Measurements from ENCODE around the gene MFAP4. TPM values are rescaled to one million over a fixed set of nuclear protein-coding genes. Genes with fewer than 3 reads are reported as not detected.
"Not testable (repeated sequence)": the region's sequence is repeated elsewhere in the genome, so short reads cannot be mapped to it uniquely, and the experiment has no call there.

MFAP4 gene
- total and polyA plus RNA-seq, 10 donors, result 10.1 to 48.4 (median 19.9) TPM

DNA sequence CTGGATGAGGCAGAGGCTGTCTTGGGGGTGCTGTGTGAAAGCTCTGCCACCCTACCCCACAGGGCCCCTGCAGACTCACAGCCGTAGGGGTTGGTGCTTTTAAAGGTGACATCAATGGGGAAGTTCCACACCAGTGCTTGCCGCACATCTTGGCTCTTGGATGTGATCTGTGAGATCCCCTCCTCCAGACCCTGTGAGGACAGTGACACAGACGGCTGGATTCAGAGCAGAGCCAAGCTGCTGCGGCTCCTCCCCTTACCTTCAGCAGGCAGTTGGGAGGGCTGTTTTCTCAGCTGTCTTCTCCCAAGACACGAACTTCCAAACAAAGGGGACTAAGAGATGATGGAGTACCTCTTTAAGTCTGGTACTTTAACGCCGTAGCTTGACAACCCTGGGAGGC is 29.2 kb downstream of the MFAP4 start:
- no peak for DNase-seq
- H3K36me3 ChIP-seq, result no peaks in the 10 kb centered on the region
- peaks cover 6 to 12% (median 10%) of the 10 kb centered on the region in 6 donors for H3K4me1 ChIP-seq
- no peak overlapping the region for H3K4me3 ChIP-seq
- peaks cover 0 to 7% (median 0%) of the 10 kb centered on the region in 7 donors for H3K27me3 ChIP-seq (replicated peaks in 1 of 7)
- TF ChIP-seq POLR2A (IDR thresholded peaks at IDR 0.05) (no peak), POLR2AphosphoS5 (IDR thresholded peaks at IDR 0.05) (no peak)
- TF ChIP-seq, protein P1, sequence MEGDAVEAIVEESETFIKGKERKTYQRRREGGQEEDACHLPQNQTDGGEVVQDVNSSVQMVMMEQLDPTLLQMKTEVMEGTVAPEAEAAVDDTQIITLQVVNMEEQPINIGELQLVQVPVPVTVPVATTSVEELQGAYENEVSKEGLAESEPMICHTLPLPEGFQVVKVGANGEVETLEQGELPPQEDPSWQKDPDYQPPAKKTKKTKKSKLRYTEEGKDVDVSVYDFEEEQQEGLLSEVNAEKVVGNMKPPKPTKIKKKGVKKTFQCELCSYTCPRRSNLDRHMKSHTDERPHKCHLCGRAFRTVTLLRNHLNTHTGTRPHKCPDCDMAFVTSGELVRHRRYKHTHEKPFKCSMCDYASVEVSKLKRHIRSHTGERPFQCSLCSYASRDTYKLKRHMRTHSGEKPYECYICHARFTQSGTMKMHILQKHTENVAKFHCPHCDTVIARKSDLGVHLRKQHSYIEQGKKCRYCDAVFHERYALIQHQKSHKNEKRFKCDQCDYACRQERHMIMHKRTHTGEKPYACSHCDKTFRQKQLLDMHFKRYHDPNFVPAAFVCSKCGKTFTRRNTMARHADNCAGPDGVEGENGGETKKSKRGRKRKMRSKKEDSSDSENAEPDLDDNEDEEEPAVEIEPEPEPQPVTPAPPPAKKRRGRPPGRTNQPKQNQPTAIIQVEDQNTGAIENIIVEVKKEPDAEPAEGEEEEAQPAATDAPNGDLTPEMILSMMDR (IDR thresholded peaks at IDR 0.05 in 8 of 11, conservative IDR thresholded peaks at IDR 0.05 in 3 of 11), result no peak
- intact Hi-C loops (cut with DNase I; ENCODE audit: low total_unique reads), result no loop called here
- H3K9me3 ChIP-seq, result no peaks in the 10 kb centered on the region
- 85 to 90% (median 87%) methylated on average over 7 of the region's 7 CpGs for WGBS, 5 donors
- H3K27ac ChIP-seq, result no peak overlapping the region

DNA sequence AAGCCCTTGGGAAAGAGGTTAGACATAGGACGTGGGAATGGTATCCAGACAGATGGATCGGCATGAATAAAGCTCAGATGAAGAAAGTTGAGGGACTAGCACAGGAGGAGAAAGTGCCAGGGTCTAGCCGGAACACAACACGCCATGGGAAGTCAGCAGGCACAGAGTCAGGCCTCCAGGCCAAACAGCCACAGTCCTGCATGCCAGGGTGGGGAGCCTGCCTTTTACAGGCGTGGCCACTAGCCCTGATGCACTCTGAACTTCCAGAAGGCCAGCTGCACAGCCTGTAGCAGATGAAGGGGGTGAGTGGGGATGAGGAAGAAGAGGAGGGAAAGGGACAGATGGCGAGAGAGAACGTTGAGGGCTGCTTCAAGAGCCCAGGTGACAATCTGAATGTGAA is 29.6 kb downstream of the MFAP4 start:
- DNase-seq, result no peak
- WGBS, 5 donors, result 85 to 94% (median 86%) methylated on average over 7 of the region's 7 CpGs

DNA sequence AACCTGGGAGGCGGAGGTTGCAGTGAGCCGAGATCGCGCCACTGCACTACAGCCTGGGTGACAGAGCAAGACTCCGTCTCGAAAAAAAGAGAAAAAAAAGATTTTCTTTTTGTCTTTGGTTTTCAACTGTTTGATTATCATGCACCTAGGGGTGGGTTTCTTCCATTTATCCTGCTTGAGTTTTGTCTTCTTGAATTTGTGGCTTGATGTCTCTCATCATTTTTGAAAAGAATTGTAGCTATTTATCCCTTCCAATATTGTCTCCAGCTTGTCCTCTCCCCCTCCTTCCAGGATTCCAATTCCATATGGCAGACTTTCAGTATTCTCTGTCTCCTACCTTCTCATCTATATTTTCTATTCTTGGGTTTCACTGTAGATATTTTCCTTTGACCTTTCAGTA is 32.2 kb downstream of the MFAP4 start:
- H3K27ac ChIP-seq, result no peak overlapping the region
- no peak overlapping the region for H3K4me3 ChIP-seq
- H3K9me3 ChIP-seq, result no peaks in the 10 kb centered on the region
- TF ChIP-seq POLR2AphosphoS5 (IDR thresholded peaks at IDR 0.05), result no peak
- TF ChIP-seq, protein P1 (IDR thresholded peaks at IDR 0.05 in 8 of 11, conservative IDR thresholded peaks at IDR 0.05 in 3 of 11), result no peak
- TF ChIP-seq POLR2A (IDR thresholded peaks at IDR 0.05), result no peak
- intact Hi-C loops (cut with DNase I; ENCODE audit: low total_unique reads), result no loop called here
- no peaks in the 10 kb centered on the region for H3K27me3 ChIP-seq (replicated peaks in 1 of 7)
- no peak for DNase-seq
- H3K4me1 ChIP-seq, result no peaks in the 10 kb centered on the region
- WGBS, 5 donors, result 77 to 94% (median 80%) methylated on average over 6 of the region's 6 CpGs
- H3K36me3 ChIP-seq, result no peaks in the 10 kb centered on the region

More for the DNA sequence above, 29.6 kb downstream of the MFAP4 start:
- Histone ChIP-seq H3K27ac (no peak overlapping the region), H3K36me3 (no peaks in the 10 kb centered on the region), H3K9me3 (no peaks in the 10 kb centered on the region), H3K4me1 (peaks cover 6 to 10% (median 8%) of the 10 kb centered on the region in 6 donors), H3K27me3 (replicated peaks in 1 of 7) (peaks cover 0 to 7% (median 0%) of the 10 kb centered on the region in 7 donors), H3K4me3 (no peak overlapping the region)
- TF ChIP-seq POLR2AphosphoS5 (IDR thresholded peaks at IDR 0.05) (no peak), POLR2A (IDR thresholded peaks at IDR 0.05) (no peak)
- TF ChIP-seq, protein P1 (IDR thresholded peaks at IDR 0.05 in 8 of 11, conservative IDR thresholded peaks at IDR 0.05 in 3 of 11), result no peak
- intact Hi-C loops (cut with DNase I; ENCODE audit: low total_unique reads), result no loop called here

DNA sequence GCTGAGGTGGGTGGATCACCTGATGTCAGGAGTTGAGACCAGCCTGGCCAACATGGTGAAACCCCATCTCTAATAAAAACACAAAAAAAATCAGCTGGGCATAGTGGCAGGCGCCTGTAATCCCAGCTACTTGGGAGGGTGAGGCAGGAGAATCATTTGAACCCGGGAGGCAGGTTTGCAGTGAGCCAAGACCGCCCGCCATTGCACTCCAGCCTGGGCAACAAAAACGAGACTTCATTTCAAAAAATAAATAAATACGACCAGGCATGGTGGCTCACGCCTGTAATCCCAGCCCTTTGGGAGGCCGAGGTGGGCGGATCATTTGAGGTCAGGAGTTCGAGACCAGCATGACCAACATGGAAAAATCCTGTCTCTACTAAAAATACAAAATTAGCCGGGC is 33.6 kb downstream of the MFAP4 start:
- H3K4me1 ChIP-seq; intact Hi-C loops (cut with DNase I; ENCODE audit: low total_unique reads); H3K36me3 ChIP-seq; H3K4me3 ChIP-seq; H3K27ac ChIP-seq; H3K27me3 ChIP-seq (replicated peaks in 1 of 7); DNase-seq; H3K9me3 ChIP-seq: not testable (repeated sequence)
- 92 to 96% (median 95%) methylated on average over 11 of the region's 11 CpGs for WGBS, 5 donors

DNA sequence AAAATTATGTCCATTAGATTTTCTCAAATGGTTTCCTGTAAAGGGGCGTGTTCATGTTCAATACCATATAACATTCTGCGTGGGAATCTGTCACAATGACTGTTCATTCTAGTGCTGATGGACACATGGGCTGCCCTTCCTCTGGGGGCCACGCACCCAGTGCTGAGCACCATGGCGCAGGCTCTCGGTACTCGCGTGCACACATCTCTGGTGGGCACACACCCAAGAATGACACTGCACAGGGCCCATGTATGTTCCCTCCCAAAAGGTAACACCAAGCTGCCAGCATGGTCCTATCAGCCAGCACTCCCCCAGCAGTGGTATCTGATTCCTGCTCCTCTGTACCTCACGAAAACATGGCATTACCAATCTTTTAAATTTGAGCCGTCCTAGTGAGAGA is 38.2 kb downstream of the MFAP4 start:
- H3K9me3 ChIP-seq, result no peaks in the 10 kb centered on the region
- H3K27ac ChIP-seq, result no peak overlapping the region
- no peaks in the 10 kb centered on the region for H3K36me3 ChIP-seq
- no peak for TF ChIP-seq POLR2AphosphoS5 (IDR thresholded peaks at IDR 0.05)
- TF ChIP-seq, protein P1 (IDR thresholded peaks at IDR 0.05 in 8 of 11, conservative IDR thresholded peaks at IDR 0.05 in 3 of 11), result no peak
- TF ChIP-seq POLR2A (IDR thresholded peaks at IDR 0.05), result no peak
- WGBS, 5 donors, result 94 to 97% (median 95%) methylated on average over 9 of the region's 9 CpGs
- intact Hi-C loops (cut with DNase I; ENCODE audit: low total_unique reads), result no loop called here
- no peak overlapping the region for H3K4me3 ChIP-seq
- peaks cover 0 to 27% (median 2%) of the 10 kb centered on the region in 6 donors for H3K4me1 ChIP-seq
- peak; percentile 43 for DNase-seq
- H3K27me3 ChIP-seq (replicated peaks in 1 of 7), result no peaks in the 10 kb centered on the region

All from spleen (tissue), 11 donors.